ENCODE results near the gene TSPAN10.

The TSPAN10 gene

GRCh38 chr17:81694810-81695209, 57.8 kb downstream of the TSPAN10 start:
- no peaks in the 10 kb centered on the region for H3K9me3 ChIP-seq (ENCODE audit: control insufficient read depth, insufficient read depth, low read length)
- H3K36me3 ChIP-seq (ENCODE audit: control insufficient read depth, insufficient read depth, low read length), result peaks cover 64% of the 10 kb centered on the region
- no peak overlapping the region for H3K9ac ChIP-seq (ENCODE audit: low read depth, low read length)
- H3K4me3 ChIP-seq (ENCODE audit: low read depth, low read length), result no peak overlapping the region
- no peaks in the 10 kb centered on the region for H3K27me3 ChIP-seq (ENCODE audit: control insufficient read depth, insufficient read depth, low read length)
- no peaks in the 10 kb centered on the region for H3K4me1 ChIP-seq (ENCODE audit: control insufficient read depth, insufficient read depth, low read length)

- H3K36me3 ChIP-seq (ENCODE audit: control insufficient read depth, insufficient read depth, low read length), result peaks cover 60% of the 10 kb centered on the region
- H3K4me3 ChIP-seq (ENCODE audit: low read depth, low read length), result no peak overlapping the region
- no peak overlapping the region for H3K9ac ChIP-seq (ENCODE audit: low read depth, low read length)
- H3K4me1 ChIP-seq (ENCODE audit: control insufficient read depth, insufficient read depth, low read length), result no peaks in the 10 kb centered on the region
- H3K9me3 ChIP-seq (ENCODE audit: control insufficient read depth, insufficient read depth, low read length), result no peaks in the 10 kb centered on the region
- no peaks in the 10 kb centered on the region for H3K27me3 ChIP-seq (ENCODE audit: control insufficient read depth, insufficient read depth, low read length)
Measured at GRCh38 chr17:81695211-81695610, 58.2 kb downstream of the TSPAN10 start.

GRCh38 chr17:81695801-81696200, 58.8 kb downstream of the TSPAN10 start:
- Histone ChIP-seq H3K9ac (ENCODE audit: low read depth, low read length) (no peak overlapping the region), H3K9me3 (ENCODE audit: control insufficient read depth, insufficient read depth, low read length) (no peaks in the 10 kb centered on the region), H3K36me3 (ENCODE audit: control insufficient read depth, insufficient read depth, low read length) (peaks cover 60% of the 10 kb centered on the region), H3K27me3 (ENCODE audit: control insufficient read depth, insufficient read depth, low read length) (no peaks in the 10 kb centered on the region), H3K4me1 (ENCODE audit: control insufficient read depth, insufficient read depth, low read length) (no peaks in the 10 kb centered on the region), H3K4me3 (ENCODE audit: low read depth, low read length) (no peak overlapping the region)

GRCh38 chr17:81696218-81696941, 59.4 kb downstream of the TSPAN10 start:
- Histone ChIP-seq H3K27me3 (ENCODE audit: control insufficient read depth, insufficient read depth, low read length) (no peaks in the 10 kb centered on the region), H3K9me3 (ENCODE audit: control insufficient read depth, insufficient read depth, low read length) (no peaks in the 10 kb centered on the region), H3K4me3 (ENCODE audit: low read depth, low read length) (no peak overlapping the region), H3K4me1 (ENCODE audit: control insufficient read depth, insufficient read depth, low read length) (no peaks in the 10 kb centered on the region), H3K36me3 (ENCODE audit: control insufficient read depth, insufficient read depth, low read length) (peaks cover 61% of the 10 kb centered on the region), H3K9ac (ENCODE audit: low read depth, low read length) (no peak overlapping the region)

- H3K4me1 ChIP-seq (ENCODE audit: control insufficient read depth, insufficient read depth, low read length), result no peaks in the 10 kb centered on the region
- H3K9ac ChIP-seq (ENCODE audit: low read depth, low read length), result no peak overlapping the region
- H3K36me3 ChIP-seq (ENCODE audit: control insufficient read depth, insufficient read depth, low read length), result peaks cover 56% of the 10 kb centered on the region
- no peaks in the 10 kb centered on the region for H3K27me3 ChIP-seq (ENCODE audit: control insufficient read depth, insufficient read depth, low read length)
- no peak overlapping the region for H3K4me3 ChIP-seq (ENCODE audit: low read depth, low read length)
- H3K9me3 ChIP-seq (ENCODE audit: control insufficient read depth, insufficient read depth, low read length), result no peaks in the 10 kb centered on the region
Measured at GRCh38 chr17:81697261-81698044, 60.5 kb downstream of the TSPAN10 start.
